ENCODE measurements around the gene TMEM132D.
"Not testable (repeated sequence)": the region's sequence is repeated elsewhere in the genome, so short reads cannot be mapped to it uniquely, and the experiment has no call there.

TMEM132D gene

DNA sequence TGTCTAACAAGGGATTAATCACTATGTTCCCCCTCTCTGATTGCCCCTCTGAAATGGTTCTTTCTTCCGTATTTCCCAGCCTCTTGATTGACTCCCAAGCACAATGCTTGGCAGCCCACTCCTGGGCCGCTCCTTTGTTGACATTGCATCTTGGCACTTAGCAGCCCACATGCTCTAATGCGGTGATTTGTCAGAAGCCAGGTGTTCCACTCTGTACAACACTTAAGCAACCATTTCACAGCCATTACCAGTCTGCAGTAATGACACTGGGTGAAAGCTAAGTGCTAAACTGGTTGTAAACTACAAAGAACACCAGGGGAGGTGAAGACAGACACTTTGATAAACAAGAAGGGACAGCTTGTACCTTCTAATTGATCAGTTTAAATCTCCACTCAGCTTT, 353.5 kb downstream of the TMEM132D start:
- H3K27ac ChIP-seq: no peak overlapping the region
- no peak for DNase-seq (ENCODE audit: low read depth, low spot score)

- H3K27ac ChIP-seq: no peak overlapping the region
- DNase-seq (ENCODE audit: low read depth, low spot score): no peak
Measured at GRCh38 chr12:129549656-129550055, 354.2 kb downstream of the TMEM132D start.

DNA sequence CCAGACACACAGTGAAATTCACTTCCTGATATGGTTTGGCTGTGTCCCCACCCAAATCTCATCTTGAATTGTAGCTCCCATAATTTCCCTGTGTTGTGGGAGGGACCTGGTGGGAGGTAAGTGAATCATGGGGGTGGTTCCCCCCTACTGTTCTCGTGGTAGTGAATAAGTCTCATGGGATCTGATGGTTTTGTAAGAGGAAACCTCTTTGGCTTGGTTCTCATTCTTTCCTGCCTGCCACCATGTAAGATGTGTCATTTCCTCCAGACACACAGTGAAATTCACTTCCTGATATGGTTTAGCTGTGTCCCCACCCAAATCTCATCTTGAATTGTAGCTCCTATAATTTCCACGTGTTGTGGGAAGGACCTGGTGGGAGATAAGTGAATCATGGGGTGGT, 354.8 kb downstream of the TMEM132D start:
- H3K27ac ChIP-seq; DNase-seq (ENCODE audit: low read depth, low spot score): not testable (repeated sequence)

DNA sequence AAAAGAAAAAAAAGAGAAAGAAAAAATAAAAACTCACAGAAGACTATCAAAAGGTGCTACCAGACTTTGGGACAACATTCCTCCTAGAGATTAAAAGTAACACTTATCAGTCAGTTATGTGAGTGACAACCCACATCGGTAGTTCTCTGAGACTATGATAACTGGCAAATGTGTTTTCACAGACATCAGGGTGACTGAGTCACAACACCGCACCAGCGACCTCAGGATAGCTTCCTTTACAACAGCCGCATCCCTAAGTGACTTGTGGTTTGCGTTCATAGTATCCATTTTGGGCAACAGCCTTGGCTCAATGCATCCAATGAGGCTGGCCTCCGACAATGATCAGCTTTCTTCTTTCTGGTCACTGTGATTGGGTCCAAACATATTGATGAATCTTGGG, 359.1 kb downstream of the TMEM132D start:
- DNase-seq (ENCODE audit: low read depth, low spot score): no peak
- H3K27ac ChIP-seq: no peak overlapping the region

DNA sequence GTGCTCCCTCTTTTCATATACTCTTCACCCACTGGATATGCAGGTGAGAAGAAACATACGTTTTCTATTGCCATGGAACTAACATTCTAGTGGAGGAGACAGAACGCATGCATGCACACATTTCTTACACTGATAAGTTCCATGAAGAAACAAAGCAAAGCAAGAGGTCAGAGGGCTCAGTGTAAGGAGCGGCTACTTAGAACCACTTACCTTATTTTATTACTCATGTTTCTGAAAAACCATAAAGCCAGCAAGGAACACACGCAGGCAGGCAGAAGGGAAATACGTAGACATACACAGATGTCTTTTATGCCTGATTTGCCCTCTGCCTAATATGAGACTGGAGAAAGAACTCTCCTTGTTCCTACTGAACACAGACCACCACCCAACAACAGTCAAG, 362.9 kb downstream of the TMEM132D start:
- H3K27ac ChIP-seq: no peak overlapping the region
- no peak for DNase-seq (ENCODE audit: low read depth, low spot score)

- H3K27ac ChIP-seq: no peak overlapping the region
- no peak for DNase-seq (ENCODE audit: low read depth, low spot score)
Measured at GRCh38 chr12:129540249-129540648, 363.6 kb downstream of the TMEM132D start.

DNA sequence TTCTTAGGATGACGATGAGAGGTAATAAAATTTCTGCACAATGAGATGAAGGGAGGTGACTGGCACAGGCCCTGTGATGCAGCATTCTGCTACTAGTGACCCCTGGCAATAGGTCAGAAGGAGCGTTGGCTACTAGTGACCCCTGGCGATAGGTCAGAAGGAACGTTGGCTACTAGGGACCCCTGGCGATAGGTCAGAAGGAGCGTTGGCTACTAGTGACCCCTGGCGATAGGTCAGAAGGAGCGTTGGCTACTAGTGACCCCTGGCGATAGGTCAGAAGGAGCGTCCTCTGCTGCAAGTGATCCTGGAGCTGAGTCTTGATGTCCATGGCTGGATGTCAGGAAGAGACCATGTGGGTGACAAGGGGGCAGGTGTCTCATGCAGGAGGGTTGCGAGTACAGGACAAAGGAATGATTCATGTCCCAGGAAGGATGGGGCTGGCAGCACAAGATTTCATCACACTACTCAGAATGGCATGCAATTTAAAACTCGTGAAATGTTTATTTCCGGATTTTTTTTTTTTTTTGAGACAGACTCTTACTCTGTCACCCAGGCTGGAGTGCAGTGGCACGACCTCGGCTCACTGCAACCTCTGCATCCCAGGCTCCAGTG, 365.0 kb downstream of the TMEM132D start:
- not testable (repeated sequence) for DNase-seq (ENCODE audit: low read depth, low spot score); H3K27ac ChIP-seq

- no peak for DNase-seq (ENCODE audit: low read depth, low spot score)
- H3K27ac ChIP-seq: no peak overlapping the region
Measured at GRCh38 chr12:129538137-129538536, 365.7 kb downstream of the TMEM132D start.

DNA sequence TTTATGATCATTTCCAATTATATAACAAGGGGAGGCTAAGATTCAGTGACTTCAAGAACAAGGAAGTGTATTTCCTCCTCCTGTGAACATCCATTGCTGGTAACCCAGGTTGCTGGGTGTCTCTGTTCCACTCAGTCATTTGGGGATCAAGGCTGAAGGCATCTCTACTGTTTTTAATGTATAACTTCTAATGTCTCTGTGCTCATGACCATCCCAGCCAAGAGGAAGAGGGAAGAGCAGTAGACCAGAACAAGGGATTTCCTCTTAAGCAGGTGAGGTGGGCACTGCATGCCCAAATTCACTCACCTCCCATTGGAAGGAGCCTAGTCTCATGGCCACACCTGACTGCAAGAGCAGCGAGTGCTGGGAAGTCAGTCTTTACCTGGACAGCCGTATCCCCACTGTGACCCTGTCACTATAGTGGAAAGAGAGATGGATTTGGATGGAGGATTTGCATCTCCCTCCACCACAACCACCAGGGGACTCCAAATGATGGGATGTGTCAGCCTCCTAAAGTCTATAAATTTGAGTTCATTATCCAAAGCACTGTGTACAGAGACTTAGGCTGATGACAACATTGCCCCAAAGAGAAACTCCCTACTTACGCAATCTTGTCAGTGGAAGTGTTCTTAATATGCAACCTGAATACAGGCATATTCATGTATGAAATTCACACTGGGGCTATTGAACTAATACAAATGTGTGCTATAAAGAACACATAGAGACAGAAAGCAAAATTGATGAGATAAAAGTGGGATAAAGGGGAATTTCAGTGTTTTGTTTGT, 368.7 kb downstream of the TMEM132D start:
- DNase-seq (ENCODE audit: low read depth, low spot score): no peak
- no peak overlapping the region for H3K27ac ChIP-seq

GRCh38 chr12:129532707-129533499, 370.9 kb downstream of the TMEM132D start:
- DNase-seq (ENCODE audit: low read depth, low spot score): no peak
- no peak overlapping the region for H3K27ac ChIP-seq

DNA sequence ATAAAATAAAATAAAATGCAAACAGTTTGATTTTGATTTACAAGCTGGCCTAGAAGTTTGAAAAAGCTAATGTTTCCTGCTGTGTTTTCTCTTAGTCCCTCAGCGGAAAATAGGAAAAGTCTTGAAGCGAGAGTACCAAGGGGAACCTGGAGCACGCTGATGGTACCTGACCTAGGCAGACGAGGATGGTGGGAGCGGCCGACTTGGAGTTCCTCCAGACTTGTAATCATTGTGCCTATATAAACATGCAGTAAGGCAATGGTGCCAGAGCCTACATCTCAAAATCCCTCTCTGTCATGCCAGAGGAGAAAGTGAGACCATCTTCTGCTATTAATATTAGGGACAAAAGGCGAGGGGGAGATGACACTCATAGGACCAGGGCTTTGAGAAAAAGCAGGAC, 371.7 kb downstream of the TMEM132D start:
- no peak overlapping the region for H3K27ac ChIP-seq

GRCh38 chr12:129530984-129531383, 372.8 kb downstream of the TMEM132D start:
- H3K27ac ChIP-seq: no peak overlapping the region

More for the DNA sequence above, 371.7 kb downstream of the TMEM132D start:
- no peak for DNase-seq (ENCODE audit: low read depth, low spot score)

DNA sequence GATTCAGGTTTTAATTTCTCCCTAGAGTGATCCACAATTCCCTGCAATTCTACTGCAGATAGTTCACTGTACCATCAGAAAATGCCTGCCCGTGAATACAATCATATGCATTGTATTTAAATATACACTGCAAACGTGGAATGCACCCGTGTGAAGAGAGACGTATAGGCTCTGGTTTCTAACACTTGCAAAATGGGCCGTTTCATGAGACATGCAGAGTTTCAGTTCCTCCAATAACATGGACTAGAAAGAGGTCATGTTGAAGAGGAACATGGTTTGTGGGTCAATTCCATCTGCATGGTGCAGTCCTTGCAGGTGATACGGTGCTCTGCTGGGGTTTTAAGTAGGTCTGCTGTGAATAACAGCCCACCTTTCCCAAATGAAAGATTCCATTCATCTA, 373.3 kb downstream of the TMEM132D start:
- no peak for DNase-seq (ENCODE audit: low read depth, low spot score)

More at GRCh38 chr12:129530984-129531383, 372.8 kb downstream of the TMEM132D start:
- DNase-seq (ENCODE audit: low read depth, low spot score): no peak

GRCh38 chr12:129527506-129527905, 376.3 kb downstream of the TMEM132D start:
- no peak for DNase-seq (ENCODE audit: low read depth, low spot score)
- no peak overlapping the region for H3K27ac ChIP-seq

More for the DNA sequence above, 373.3 kb downstream of the TMEM132D start:
- no peak overlapping the region for H3K27ac ChIP-seq

DNA sequence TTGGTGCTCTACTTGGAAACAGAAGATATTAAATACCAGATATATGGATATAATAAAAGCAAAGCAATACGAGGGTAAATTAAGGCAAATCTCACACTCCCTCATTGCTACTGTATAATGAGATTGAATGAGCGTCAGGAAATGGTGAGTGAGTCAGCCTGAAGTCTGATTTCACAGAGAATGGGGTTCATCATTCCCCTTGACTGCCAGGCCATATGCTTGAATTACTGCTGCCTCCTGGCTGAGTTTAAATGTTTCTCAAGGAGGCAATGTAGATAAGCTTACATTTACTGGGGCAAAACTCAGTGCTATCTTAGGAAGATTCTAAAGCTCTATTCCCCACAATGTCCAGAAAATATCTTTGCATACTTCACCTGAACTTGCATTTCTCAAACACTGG, 380.2 kb downstream of the TMEM132D start:
- no peak overlapping the region for H3K27ac ChIP-seq
- no peak for DNase-seq (ENCODE audit: low read depth, low spot score)

DNA sequence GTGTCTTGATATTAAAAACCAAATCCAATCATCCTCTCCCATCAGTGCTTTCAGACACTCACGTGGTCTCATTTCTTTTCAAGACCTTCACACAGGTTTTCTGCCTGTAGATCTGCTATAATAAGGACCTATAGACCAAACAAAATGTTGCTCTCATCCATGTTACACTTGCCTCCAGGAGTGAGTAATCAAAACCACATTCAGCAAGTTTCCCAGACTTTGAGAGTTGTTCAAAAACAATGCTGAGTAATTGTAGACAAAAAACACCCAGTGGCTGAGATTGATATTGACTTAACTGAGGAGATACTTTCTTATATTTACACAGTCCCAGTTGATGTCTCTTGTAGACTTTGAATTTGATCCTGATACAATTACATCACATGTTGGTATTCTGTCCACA, 383.1 kb downstream of the TMEM132D start:
- DNase-seq (ENCODE audit: low read depth, low spot score): no peak
- no peak overlapping the region for H3K27ac ChIP-seq

DNA sequence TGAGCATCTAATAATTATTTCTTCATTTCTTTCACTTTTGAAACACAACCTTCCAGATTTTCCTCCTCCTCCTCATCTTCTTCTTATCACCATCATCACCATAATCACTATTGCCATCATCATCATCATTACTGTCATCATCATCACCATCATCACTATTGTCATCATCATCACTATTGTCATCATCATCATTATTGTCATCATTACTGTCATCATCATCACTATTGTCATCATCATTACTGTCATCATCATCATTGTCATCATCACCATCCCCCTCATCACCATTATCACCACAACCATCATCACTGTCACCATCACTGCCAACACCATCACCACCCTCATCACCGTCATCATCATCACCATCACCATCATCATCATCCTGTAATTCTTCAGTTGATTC, 400.0 kb downstream of the TMEM132D start:
- DNase-seq (ENCODE audit: low read depth, low spot score): no peak
- no peak overlapping the region for H3K27ac ChIP-seq

DNA sequence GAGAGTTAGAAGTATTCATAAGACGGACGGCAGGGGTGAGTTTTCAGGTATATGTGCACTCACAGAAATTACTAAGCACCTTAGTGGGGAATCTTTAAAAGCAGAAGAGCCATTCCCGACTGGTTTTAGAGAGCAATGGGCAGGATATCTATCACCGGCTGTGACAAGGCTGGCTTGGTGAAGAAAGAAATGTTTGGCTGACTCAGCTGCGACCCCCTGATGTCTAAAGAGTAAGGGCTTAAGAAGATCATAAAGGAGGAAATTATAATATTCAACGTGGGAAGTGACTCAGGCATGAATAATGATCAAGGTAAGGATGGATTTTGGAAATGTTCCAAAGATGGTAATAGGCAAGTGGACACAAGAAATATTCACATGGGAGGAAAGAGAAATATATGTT, 407.6 kb downstream of the TMEM132D start:
- DNase-seq (ENCODE audit: low read depth, low spot score): no peak
- H3K27ac ChIP-seq: no peak overlapping the region

DNA sequence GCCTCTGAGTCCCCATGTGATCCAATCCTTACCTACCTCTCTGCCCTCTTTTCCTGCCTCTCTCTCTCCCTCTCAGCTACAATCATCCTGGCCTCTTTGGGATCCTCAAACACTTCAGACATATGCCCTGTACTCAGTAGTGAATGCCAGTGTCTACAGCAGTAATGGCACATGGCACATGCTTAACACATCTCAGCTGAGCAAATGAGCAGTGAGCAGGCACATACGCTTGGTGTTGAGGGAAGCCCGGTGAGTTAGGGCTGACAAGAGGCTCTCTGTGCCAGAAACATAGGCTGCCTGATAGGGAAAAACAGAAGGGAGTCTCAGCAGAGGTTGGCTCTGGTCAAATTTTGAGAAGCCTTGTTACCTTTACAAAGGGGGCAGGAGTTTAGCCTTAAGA, 409.1 kb downstream of the TMEM132D start:
- no peak overlapping the region for H3K27ac ChIP-seq
- no peak for DNase-seq (ENCODE audit: low read depth, low spot score)

- no peak overlapping the region for H3K27ac ChIP-seq
- no peak for DNase-seq (ENCODE audit: low read depth, low spot score)
Measured at GRCh38 chr12:129494260-129494659, 409.6 kb downstream of the TMEM132D start.

GRCh38 chr12:129489100-129489676, 414.6 kb downstream of the TMEM132D start:
- DNase-seq (ENCODE audit: low read depth, low spot score): no peak
- H3K27ac ChIP-seq: no peak overlapping the region

Data from epithelial cell of prostate (primary cell).